Small intestine (tissue), 7 donors: Measurements from ENCODE around the gene NOX1. TPM values are rescaled to one million over a fixed set of nuclear protein-coding genes. Genes with fewer than 3 reads are reported as not detected.
A peak's percentile ranks its signal among the peaks of the same experiment; 100 is the strongest.

Experiments
- DNase-seq, 2 donors: peaks; one replicate each; pipeline versions ENCODE4 v3.0.0 to v3.0.0-alpha.2; 2013
- FAIRE-seq: peaks from 2 replicates; lab custom pipeline; 2012; peaks lifted over from hg19 to GRCh38; lab: Jason Lieb, UNC
- H3K27ac ChIP-seq, 3 donors: one replicate each; pipeline ENCODE4 v1.5.1; 2013; ENCODE audit warnings: low read length in 2 of 3, mild to moderate bottlenecking in 2 of 3, control low read depth in 1 of 3, inconsistent platforms in 1 of 3, low read depth in 1 of 3, moderate library complexity in 1 of 3
- H3K27me3 ChIP-seq, 3 donors: one replicate each; pipeline ENCODE4 v1.6.1; 2013; ENCODE audit warnings: low read length in 3 of 3, inconsistent platforms in 1 of 3; ENCODE audit not compliant: control insufficient read depth in 3 of 3, insufficient read depth in 3 of 3
- H3K36me3 ChIP-seq, 3 donors: one replicate each; pipeline ENCODE4 v1.6.1; 2013; ENCODE audit warnings: low read length in 3 of 3, inconsistent platforms in 1 of 3, low read depth in 1 of 3, mild to moderate bottlenecking in 1 of 3, moderate library complexity in 1 of 3; ENCODE audit not compliant: control insufficient read depth in 3 of 3, insufficient read depth in 2 of 3
- H3K4me1 ChIP-seq, 3 donors: one replicate each; pipeline ENCODE4 v1.6.1; 2013; ENCODE audit warnings: low read length in 2 of 3, inconsistent platforms in 1 of 3, low read depth in 1 of 3, mild to moderate bottlenecking in 1 of 3, moderate library complexity in 1 of 3; ENCODE audit not compliant: control insufficient read depth in 3 of 3, insufficient read depth in 2 of 3
- H3K4me3 ChIP-seq, 3 donors: one replicate each; pipeline ENCODE4 v1.5.1; 2013; ENCODE audit warnings: low read length in 3 of 3, control low read depth in 1 of 3, inconsistent platforms in 1 of 3, low read depth in 1 of 3, mild to moderate bottlenecking in 1 of 3, moderate library complexity in 1 of 3
- H3K9me3 ChIP-seq, 2 donors: one replicate each; pipeline ENCODE4 v1.6.1; 2013; ENCODE audit warnings: low read depth in 1 of 2, low read length in 1 of 2; ENCODE audit not compliant: control insufficient read depth in 2 of 2, insufficient read depth in 1 of 2
- WGBS, 3 donors: extraction: QIAGEN DNeasy Blood & Tissue Kit; methylation state at CpG; one replicate each; pipeline ENCODE4 v1.1.7; 2013; 5-methylcytosine and 5-hydroxymethylcytosine counted together
- polyA plus RNA-seq, 4 donors: library from polyadenylated mRNA; stranded (reverse) in 3 of 4; unstranded in 1 of 4; fragments of 200-250 nt in 3 of 4; fragments of 120-200 nt in 1 of 4; gene quantifications; one replicate each; pipeline versions ENCODE4 v1.2.1 to v1.2.3, GENCODE V29; 2013
- donor health status: healthy with polysubstance abuse.
- donor health status: control.
- donor health status: control.
- donor health status: Bipolar disorder and iron deficiency.
- donor health status: healthy.

NOX1 gene
- polyA plus RNA-seq, 4 donors = 6.4 TPM; not detected in 3

GRCh38 chrX:100880368-100880767, 6.2 kb upstream of the NOX1 start:
- no peaks in the 10 kb centered on the region for H3K36me3 ChIP-seq
- 30 to 39% (median 39%) methylated on average over 2 of the region's 2 CpGs for WGBS, 3 donors
- no peaks in the 10 kb centered on the region for H3K27me3 ChIP-seq
- FAIRE-seq = no peak
- no peaks in the 10 kb centered on the region for H3K9me3 ChIP-seq
- peak in 1 of 2 donors; percentile 24 for DNase-seq
- H3K27ac ChIP-seq = no peak overlapping the region
- no peaks in the 10 kb centered on the region for H3K4me1 ChIP-seq
- no peak overlapping the region for H3K4me3 ChIP-seq

DNA sequence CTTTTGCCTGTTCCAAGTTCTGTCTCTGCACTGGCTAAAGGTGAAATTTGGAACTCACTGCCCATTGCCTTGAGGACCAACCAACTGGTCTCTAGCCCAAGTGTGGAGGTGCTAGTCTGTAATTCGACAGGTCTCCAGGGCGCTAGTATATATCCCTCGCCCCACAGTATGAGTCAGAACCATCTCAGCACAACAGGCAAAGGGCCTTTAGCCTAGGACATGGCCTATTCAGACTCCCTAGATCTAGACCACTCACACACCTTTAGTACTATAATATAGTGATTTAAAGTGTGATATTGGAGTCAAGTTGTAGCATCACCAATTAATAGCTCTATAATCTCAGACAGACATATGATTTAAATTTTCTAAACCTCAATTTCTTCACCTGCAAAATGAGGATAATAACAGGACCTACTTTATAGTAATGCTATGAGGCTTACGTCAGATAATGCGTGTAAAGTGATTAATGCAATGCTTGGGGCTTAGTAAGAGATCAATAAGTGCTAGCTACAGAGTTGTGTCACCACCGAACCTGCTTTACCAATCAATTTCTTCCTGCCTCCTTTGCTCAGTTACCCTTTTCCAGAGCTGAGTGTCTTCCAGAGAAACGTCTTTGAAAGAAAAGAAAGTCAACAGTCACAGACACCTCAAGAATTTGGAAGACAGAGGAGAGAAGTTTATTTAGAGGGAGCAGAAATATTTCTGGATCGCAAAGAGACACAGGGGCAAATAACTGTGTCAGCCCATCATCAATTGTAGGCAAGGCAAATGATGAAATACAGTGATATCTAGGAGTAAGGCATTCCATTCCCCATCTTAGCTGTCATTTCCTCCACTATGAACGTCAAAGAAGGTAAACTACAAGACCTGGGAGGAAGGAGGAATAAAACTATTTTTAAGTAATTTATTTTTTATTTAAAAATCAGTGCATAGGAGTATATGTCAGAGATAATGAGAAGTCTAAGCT, 2.3 kb downstream of the NOX1 start:
- FAIRE-seq (no peak), DNase-seq (no peak)
- no peaks in the 10 kb centered on the region for H3K27me3 ChIP-seq
- no peak overlapping the region for H3K27ac ChIP-seq
- no peak overlapping the region for H3K4me3 ChIP-seq
- 59 to 81% (median 77%) methylated on average over 9 of the region's 9 CpGs for WGBS, 3 donors
- H3K4me1 ChIP-seq = peaks cover 0 to 3% (median 0%) of the 10 kb centered on the region in 3 donors
- no peaks in the 10 kb centered on the region for H3K9me3 ChIP-seq
- no peaks in the 10 kb centered on the region for H3K36me3 ChIP-seq

GRCh38 chrX:100870527-100870926, 3.6 kb downstream of the NOX1 start:
- Histone ChIP-seq H3K27ac (no peak overlapping the region), H3K4me3 (no peak overlapping the region)
- no peak for FAIRE-seq

GRCh38 chrX:100868273-100868672, 5.9 kb downstream of the NOX1 start:
- FAIRE-seq (no peak), DNase-seq (no peak)
- H3K9me3 ChIP-seq = no peaks in the 10 kb centered on the region
- no peak overlapping the region for H3K27ac ChIP-seq
- H3K36me3 ChIP-seq = no peaks in the 10 kb centered on the region
- H3K4me1 ChIP-seq = no peaks in the 10 kb centered on the region
- 57 to 75% (median 64%) methylated on average over 2 of the region's 2 CpGs for WGBS, 3 donors
- no peaks in the 10 kb centered on the region for H3K27me3 ChIP-seq
- no peak overlapping the region for H3K4me3 ChIP-seq

More at GRCh38 chrX:100870527-100870926, 3.6 kb downstream of the NOX1 start:
- no peak for DNase-seq
- Histone ChIP-seq H3K9me3 (no peaks in the 10 kb centered on the region), H3K36me3 (no peaks in the 10 kb centered on the region), H3K27me3 (no peaks in the 10 kb centered on the region), H3K4me1 (peaks cover 0 to 3% (median 0%) of the 10 kb centered on the region in 3 donors)
- WGBS, 3 donors = 75 to 79% (median 77%) methylated on average over 5 of the region's 5 CpGs

DNA sequence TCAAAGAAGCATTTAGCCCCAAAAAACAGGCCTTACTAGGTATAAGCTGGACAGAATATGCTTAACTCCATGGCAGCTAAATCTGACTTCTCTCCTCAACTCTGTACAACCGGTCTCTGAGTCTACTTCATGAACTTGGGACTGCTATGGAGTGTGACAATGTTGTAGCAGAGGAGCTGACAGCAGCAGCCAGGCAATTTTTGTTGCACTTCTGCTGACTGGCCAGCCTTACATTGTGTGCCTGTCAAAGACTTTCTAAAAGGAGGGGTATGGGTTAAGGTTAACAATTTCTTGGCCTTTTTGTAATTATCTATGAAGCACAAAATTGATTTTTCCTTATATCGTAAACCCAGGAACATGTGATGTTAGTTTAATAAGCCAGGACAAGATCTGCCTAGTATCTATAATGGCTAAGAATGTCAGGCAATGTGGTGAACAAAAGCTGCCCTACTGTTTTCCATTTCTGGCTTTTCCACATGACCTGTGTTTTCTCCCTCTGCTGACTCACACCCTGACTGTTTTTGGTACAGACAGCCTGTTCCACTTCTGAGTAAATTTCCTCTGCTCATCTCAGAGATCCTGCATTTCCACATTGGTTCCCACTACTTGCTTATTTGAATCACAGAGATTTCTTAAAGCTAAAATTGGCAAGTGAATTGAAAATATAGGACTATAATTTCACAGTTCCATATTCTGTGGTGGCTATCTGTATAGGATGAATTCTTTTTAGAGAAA, 9.3 kb downstream of the NOX1 start:
- Histone ChIP-seq H3K4me1 (no peaks in the 10 kb centered on the region), H3K27ac (no peak overlapping the region), H3K4me3 (no peak overlapping the region), H3K9me3 (no peaks in the 10 kb centered on the region), H3K27me3 (no peaks in the 10 kb centered on the region), H3K36me3 (no peaks in the 10 kb centered on the region)
- no peak for DNase-seq
- 71 to 78% (median 74%) methylated on average over 2 of the region's 2 CpGs for WGBS, 3 donors
- FAIRE-seq = no peak

DNA sequence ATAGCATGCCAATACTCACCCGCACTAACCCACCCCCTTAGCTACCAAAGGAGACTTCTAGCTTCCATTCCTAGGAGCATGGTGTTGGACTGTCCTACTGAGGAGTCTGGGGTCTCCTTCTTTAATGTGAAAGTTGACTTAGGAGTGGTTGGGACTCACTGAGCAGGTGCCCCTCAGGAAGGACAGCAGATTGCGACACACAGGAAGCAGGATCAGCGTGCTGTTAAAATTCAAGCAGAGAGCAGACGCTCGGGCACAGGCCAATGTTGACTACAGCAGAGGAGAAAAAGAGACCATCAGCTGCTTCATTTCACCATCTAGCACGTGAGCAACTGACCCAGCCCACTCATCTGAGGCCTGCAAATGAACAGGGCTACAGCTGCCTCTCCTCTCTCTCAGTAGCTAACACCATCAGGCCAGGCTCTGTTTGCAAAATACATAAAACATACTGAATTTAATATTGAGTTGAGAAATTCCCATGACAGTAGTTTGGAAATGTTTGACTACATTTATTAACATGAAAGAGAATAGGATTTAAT, 10.8 kb downstream of the NOX1 start:
- H3K27ac ChIP-seq = no peak overlapping the region
- H3K27me3 ChIP-seq = no peaks in the 10 kb centered on the region
- no peaks in the 10 kb centered on the region for H3K9me3 ChIP-seq
- no peaks in the 10 kb centered on the region for H3K36me3 ChIP-seq
- FAIRE-seq (no peak), DNase-seq (peak in 1 of 2 donors; percentile 4)
- WGBS, 3 donors = 50 to 78% (median 56%) methylated on average over 6 of the region's 6 CpGs
- H3K4me3 ChIP-seq = no peak overlapping the region
- H3K4me1 ChIP-seq = no peaks in the 10 kb centered on the region

- no peak for FAIRE-seq
- WGBS, 3 donors = 45 to 56% (median 48%) methylated on average over 2 of the region's 2 CpGs
Measured at GRCh38 chrX:100852810-100853209, 21.3 kb downstream of the NOX1 start.

GRCh38 chrX:100850317-100850716, 23.8 kb downstream of the NOX1 start:
- WGBS, 3 donors = 56 to 74% (median 63%) methylated on average over 4 of the region's 4 CpGs

More at GRCh38 chrX:100852810-100853209, 21.3 kb downstream of the NOX1 start:
- Histone ChIP-seq H3K27ac (no peak overlapping the region), H3K36me3 (no peaks in the 10 kb centered on the region), H3K4me1 (no peaks in the 10 kb centered on the region), H3K9me3 (no peaks in the 10 kb centered on the region), H3K27me3 (no peaks in the 10 kb centered on the region), H3K4me3 (no peak overlapping the region)
- DNase-seq = no peak

More at GRCh38 chrX:100850317-100850716, 23.8 kb downstream of the NOX1 start:
- Histone ChIP-seq H3K27ac (no peak overlapping the region), H3K4me1 (no peaks in the 10 kb centered on the region), H3K27me3 (no peaks in the 10 kb centered on the region), H3K36me3 (no peaks in the 10 kb centered on the region), H3K4me3 (no peak overlapping the region), H3K9me3 (no peaks in the 10 kb centered on the region)
- FAIRE-seq (no peak), DNase-seq (no peak)
